ENCODE data around the gene OR4D2.
A peak's percentile ranks its signal among the peaks of the same experiment; 100 is the strongest.

OR4D2 gene

GRCh38 chr17:58219789-58220183, 53.0 kb downstream of the OR4D2 start:
- Histone ChIP-seq H3K9me3 (ENCODE audit: insufficient read depth, low read depth, low read length) (no peaks in the 10 kb centered on the region), H3K27ac (ENCODE audit: low read length) (no peak overlapping the region), H3K27me3 (ENCODE audit: insufficient read depth, low read length) (peaks cover 9% of the 10 kb centered on the region; the same call in 1 of the 2 replicates), H3K36me3 (ENCODE audit: insufficient read depth, low read depth, low read length) (peaks cover 9% of the 10 kb centered on the region; the same call in 1 of the 2 replicates), H3K9ac (ENCODE audit: low read depth, low read length) (no peak overlapping the region), H3K4me3 (ENCODE audit: low read length) (peak overlapping the region; percentile 86; the same call in 1 of the 2 replicates), H3K4me1 (ENCODE audit: insufficient read depth, low read length) (no peaks in the 10 kb centered on the region)

Data from iPS-20b (cell line).